Measurements from ENCODE around the gene ABLIM1. TPM values are rescaled to one million over a fixed set of nuclear protein-coding genes. Genes with fewer than 3 reads are reported as not detected.
A peak's percentile ranks its signal among the peaks of the same experiment; 100 is the strongest.

ABLIM1 gene
- total RNA-seq, 6 donors from 2014 or later: 92.2 to 153 (median 131) TPM

GRCh38 chr10:114615600-114616007 is 42.5 kb downstream of the ABLIM1 start:
- H3K4me1 ChIP-seq: peaks cover 23 to 38% (median 25%) of the 10 kb centered on the region in 4 donors
- DNase-seq (no peak), ATAC-seq (ENCODE audit: low FRiP score in 2 of 2) (no peak)
- H3K4me3 ChIP-seq: no peak overlapping the region
- H3K27ac ChIP-seq: no peak overlapping the region
- H3K36me3 ChIP-seq: no peaks in the 10 kb centered on the region
- no peaks in the 10 kb centered on the region for H3K9me3 ChIP-seq
- no peak for TF ChIP-seq POLR2AphosphoS5 (IDR thresholded peaks at IDR 0.05)
- TF ChIP-seq, protein P1, sequence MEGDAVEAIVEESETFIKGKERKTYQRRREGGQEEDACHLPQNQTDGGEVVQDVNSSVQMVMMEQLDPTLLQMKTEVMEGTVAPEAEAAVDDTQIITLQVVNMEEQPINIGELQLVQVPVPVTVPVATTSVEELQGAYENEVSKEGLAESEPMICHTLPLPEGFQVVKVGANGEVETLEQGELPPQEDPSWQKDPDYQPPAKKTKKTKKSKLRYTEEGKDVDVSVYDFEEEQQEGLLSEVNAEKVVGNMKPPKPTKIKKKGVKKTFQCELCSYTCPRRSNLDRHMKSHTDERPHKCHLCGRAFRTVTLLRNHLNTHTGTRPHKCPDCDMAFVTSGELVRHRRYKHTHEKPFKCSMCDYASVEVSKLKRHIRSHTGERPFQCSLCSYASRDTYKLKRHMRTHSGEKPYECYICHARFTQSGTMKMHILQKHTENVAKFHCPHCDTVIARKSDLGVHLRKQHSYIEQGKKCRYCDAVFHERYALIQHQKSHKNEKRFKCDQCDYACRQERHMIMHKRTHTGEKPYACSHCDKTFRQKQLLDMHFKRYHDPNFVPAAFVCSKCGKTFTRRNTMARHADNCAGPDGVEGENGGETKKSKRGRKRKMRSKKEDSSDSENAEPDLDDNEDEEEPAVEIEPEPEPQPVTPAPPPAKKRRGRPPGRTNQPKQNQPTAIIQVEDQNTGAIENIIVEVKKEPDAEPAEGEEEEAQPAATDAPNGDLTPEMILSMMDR (IDR thresholded peaks at IDR 0.05): no peak
- no peak for TF ChIP-seq EP300 (IDR thresholded peaks at IDR 0.05)
- TF ChIP-seq POLR2A (IDR thresholded peaks at IDR 0.05): no peak
- 69 to 81% methylated on average over 1 of the region's 1 CpG for WGBS, 2 donors
- H3K27me3 ChIP-seq: no peaks in the 10 kb centered on the region

DNA sequence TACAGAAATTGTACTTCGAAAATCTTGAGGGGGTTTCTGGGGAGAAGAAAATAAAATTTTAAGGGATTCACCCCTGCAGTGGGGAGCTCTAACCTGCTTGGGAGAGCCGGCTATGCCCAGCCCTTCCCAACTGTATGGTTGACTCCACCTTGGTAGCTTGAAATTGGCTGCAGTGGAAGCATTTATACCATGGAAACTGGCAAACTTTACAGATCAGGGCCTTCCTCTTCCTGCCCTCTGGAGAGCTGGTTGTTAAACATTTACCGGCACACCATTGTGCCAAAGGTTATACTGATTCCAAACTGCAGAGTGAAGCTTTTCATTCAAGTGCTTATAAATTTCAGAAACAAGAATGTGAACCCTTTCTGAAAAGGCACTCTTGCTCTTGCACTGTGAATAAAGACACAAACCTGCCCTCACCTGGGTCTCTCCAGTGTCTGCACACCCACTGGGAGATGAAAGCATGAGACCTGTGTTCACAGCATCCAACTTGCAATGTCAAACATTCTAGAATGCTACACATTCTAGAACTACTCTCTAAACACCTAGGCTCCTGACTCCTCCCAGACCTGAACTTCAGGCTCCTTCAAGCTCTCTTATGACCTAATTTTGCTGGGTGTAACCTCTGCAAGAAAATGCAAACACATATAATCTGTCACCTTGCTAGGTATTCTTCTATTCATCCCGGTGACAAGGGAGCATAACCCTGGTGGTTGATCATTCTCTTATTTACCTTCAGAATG is 44.7 kb downstream of the ABLIM1 start:
- Histone ChIP-seq H3K9me3 (no peaks in the 10 kb centered on the region), H3K4me3 (no peak overlapping the region), H3K4me1 (peaks cover 23 to 38% (median 25%) of the 10 kb centered on the region in 4 donors), H3K36me3 (no peaks in the 10 kb centered on the region), H3K27ac (peak overlapping the region; percentile 17 to 53 (median 34)), H3K27me3 (no peaks in the 10 kb centered on the region)
- ATAC-seq (ENCODE audit: low FRiP score in 2 of 2) (peak; percentile 29 to 82), DNase-seq (peak in 1 of 2 donors; percentile 36)
- WGBS, 2 donors: 53 to 63% methylated on average over 4 of the region's 4 CpGs
- TF ChIP-seq, protein P1 (IDR thresholded peaks at IDR 0.05): no peak
- no peak for TF ChIP-seq POLR2AphosphoS5 (IDR thresholded peaks at IDR 0.05)
- TF ChIP-seq POLR2A (IDR thresholded peaks at IDR 0.05): no peak

DNA sequence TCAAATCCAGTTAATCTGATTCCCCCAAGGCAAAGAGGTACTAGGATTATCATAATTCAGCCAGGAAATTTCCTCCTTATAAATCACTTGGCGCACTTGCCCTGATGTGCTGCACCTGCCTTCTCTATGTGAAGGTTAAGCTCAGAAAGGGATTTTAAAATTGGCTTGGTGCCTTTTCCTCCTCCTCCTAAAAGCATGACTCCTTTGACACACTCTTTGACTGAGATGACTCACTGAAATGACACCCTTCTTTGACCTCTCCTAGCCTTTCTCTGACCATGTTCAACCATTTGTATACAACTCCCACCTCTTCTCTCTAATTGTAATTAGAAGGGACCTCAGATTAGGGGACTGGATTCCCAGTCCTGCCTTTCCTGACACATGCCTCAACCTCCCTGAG is 46.5 kb downstream of the ABLIM1 start:
- Histone ChIP-seq H3K27me3 (no peaks in the 10 kb centered on the region), H3K4me3 (no peak overlapping the region), H3K4me1 (peaks cover 23 to 36% (median 25%) of the 10 kb centered on the region in 4 donors), H3K9me3 (no peaks in the 10 kb centered on the region), H3K36me3 (no peaks in the 10 kb centered on the region), H3K27ac (no peak overlapping the region)
- TF ChIP-seq EP300 (IDR thresholded peaks at IDR 0.05): no peak
- TF ChIP-seq POLR2AphosphoS5 (IDR thresholded peaks at IDR 0.05): no peak
- TF ChIP-seq, protein P1 (IDR thresholded peaks at IDR 0.05): no peak
- TF ChIP-seq POLR2A (IDR thresholded peaks at IDR 0.05): no peak
- DNase-seq (no peak), ATAC-seq (ENCODE audit: low FRiP score in 2 of 2) (no peak)
- WGBS, 2 donors: 89 to 95% methylated on average over 1 of the region's 1 CpG

DNA sequence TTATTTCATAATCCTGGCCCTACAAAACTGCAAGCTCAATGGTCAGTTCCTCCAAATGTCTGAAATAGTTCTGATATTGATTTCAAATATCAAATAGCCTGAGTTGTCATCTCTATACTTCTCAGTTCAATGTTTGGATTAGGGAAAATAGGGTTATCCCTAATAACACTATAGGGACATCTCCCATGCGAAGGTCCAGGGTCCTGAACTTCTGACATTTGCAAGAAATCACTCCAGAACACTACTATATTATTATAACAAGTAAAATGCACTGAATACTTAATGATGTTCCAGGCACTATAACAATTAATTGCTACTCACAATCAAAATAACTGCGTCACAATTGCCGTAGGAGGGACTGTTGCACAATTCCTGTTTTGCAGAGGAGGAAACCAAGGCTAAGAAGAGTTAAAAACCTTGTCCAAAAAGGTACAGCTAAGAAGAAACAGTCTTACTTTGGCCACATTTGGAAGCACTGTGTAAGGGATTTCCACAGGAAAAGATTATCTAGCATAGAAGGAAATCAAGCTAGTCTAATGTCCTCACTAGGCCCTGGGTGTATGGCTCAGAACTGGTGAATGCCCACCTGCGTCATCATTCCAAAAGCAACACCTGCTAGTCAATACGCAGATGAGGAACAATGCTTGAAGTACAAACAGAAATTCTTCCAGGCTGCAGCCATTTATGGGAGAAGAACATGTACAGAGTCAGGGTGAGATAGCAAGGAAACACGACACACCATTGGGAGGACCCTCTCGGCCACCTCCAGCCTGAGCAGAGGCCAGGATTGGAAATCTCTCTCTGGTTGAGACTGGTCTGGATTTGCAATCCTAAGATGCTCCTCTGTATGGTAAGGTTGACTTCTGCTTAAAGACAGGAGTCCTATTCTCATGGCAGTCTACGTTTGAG is 48.3 kb downstream of the ABLIM1 start:
- Histone ChIP-seq H3K4me3 (no peak overlapping the region), H3K36me3 (no peaks in the 10 kb centered on the region), H3K27me3 (no peaks in the 10 kb centered on the region), H3K9me3 (no peaks in the 10 kb centered on the region), H3K4me1 (peaks cover 20 to 33% (median 29%) of the 10 kb centered on the region in 4 donors), H3K27ac (peak overlapping the region in 1 of 4 donors; percentile 17)
- ATAC-seq (ENCODE audit: low FRiP score in 2 of 2): no peak
- TF ChIP-seq POLR2A (IDR thresholded peaks at IDR 0.05): no peak
- TF ChIP-seq POLR2AphosphoS5 (IDR thresholded peaks at IDR 0.05): no peak
- no peak for TF ChIP-seq EP300 (IDR thresholded peaks at IDR 0.05)
- TF ChIP-seq, protein P1 (IDR thresholded peaks at IDR 0.05): no peak
- no peak for DNase-seq
- 90% methylated on average over 8 of the region's 8 CpGs for WGBS, 2 donors
